Mucosa of gallbladder (tissue), 1 donor: ENCODE results near the gene MAGEE2. TPM values are rescaled to one million over a fixed set of nuclear protein-coding genes. Genes with fewer than 3 reads are reported as not detected.
"Not testable (repeated sequence)": the region's sequence is repeated elsewhere in the genome, so short reads cannot be mapped to it uniquely, and the experiment has no call there.

Source experiments
- DNase-seq: peaks from one replicate; pipeline ENCODE4 v3.0.0-alpha.2; 2020; ENCODE audit warnings: low spot score
- total RNA-seq: library from RNA; stranded (reverse); gene quantifications from one replicate; pipeline ENCODE4 v1.2.1, GENCODE V29; 2021
- donor health status: DM: no; HTN: no; CAD: no.

Gene MAGEE2, protein sequence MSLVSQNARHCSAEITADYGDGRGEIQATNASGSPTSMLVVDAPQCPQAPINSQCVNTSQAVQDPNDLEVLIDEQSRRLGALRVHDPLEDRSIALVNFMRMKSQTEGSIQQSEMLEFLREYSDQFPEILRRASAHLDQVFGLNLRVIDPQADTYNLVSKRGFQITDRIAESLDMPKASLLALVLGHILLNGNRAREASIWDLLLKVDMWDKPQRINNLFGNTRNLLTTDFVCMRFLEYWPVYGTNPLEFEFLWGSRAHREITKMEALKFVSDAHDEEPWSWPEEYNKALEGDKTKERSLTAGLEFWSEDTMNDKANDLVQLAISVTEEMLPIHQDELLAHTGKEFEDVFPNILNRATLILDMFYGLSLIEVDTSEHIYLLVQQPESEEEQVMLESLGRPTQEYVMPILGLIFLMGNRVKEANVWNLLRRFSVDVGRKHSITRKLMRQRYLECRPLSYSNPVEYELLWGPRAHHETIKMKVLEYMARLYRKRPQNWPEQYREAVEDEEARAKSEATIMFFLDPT
- total RNA-seq, result 0.43 TPM

DNA sequence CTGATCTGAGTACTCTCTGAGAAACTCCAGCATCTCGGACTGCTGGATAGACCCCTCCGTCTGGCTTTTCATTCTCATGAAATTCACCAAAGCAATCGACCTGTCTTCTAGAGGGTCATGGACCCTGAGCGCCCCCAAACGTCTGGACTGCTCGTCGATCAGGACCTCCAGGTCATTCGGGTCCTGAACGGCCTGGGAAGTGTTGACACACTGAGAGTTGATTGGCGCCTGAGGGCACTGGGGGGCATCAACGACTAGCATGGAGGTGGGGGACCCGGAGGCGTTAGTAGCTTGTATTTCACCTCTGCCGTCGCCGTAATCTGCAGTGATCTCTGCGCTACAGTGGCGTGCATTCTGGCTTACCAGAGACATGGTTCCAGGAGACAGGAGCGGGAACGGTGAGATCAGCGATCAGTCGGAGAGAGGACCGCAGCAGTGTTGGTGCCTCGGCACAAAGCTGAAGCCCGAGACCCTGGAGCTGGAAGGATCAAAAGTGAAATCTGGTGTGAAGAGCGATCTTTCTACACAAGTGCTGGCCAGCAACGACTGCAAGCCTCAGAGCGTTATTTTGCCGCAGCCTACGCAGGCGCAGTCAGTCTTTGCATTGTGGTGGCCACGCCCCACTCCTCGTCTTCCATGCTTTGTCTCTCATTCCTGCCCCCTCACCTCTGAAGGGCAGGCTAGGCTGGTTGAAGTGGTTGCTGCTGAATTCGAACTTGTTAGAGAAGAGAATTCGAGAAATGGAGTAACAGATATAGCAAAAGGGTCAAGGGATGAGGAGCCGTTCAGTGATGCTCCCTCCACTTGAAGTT lies at the start of gene MAGEE2:
Gene MAGEE2 (minus strand): TSS at position 575 of the 812 bp plus-strand sequence. CDS start 203 bp downstream, at position 372.
- no peak for DNase-seq

DNA sequence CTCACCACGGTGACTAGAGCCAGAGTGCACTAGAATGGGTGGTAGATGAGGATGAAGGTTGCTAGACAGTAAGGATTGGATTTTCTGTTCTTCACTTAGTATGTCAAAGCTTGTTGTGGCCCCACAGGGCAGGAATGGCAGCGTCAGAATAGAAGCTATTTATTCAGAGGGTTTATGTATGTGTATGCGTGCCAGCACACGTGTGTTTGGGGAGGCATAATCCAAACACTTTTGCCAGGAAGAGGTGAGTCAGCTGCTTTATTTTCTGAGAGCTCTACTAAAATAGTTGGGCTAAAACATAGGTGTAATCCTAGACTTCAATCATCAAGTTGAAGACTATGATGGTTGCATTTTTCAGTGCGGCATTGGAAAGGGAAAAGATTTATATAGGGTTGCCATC lies 1.2 kb upstream of the MAGEE2 start:
- no peak for DNase-seq

DNA sequence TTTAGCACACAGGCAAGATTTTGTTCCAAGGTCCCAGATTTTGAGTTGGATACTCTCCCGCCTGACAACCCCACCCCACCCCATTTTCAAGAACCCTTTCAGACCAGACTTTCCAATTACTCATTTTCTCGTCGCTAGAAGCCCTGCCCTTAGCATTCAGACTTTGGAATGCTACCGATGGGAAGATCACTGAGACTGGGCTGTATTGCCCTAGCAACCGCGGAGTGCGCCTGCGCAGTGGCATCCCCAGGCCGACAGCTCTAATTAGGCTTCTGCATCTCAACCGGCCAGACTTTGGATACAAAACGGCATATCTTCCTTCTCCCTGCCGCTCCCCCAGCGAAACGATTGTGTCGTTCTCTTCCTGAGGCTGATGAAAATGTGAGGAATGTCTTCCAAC lies 3.4 kb downstream of the MAGEE2 start:
- no peak for DNase-seq

DNA sequence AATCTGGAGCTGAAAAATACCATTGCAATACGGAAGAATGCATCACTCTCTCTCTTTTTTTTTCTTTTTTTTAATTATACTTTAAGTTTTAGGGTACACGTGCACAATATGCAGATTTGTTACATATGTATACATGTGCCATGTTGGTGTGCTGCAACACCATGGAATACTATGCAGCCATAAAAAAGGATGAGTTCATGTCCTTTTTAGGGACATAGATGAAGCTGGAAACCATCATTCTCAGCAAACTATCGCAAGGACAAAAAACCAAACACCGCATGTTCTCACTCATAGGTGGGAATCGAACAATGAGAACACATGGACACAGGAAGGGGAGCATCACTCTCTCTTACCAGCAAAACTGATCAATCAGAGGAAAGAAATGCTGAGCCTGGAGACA lies 17.0 kb downstream of the MAGEE2 start:
- DNase-seq, result not testable (repeated sequence)

DNA sequence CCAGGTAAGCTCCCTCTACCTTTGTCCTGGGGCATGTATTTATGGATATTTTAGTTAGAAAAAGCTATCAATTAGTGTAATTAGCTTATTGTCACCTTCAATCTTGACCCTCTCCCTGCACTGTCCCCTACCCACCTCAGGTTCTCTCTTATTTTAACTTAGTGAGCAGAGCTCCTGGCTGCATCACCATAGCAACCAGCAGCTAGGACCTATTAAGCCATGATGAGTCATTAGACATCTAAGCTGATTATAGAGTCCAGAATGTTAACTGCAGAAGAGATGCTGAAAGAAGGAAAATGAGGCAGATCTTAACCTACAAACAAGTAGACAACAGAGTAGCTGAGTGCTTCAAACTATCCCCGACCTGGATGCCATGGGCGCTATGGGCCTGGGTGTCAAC lies 36.6 kb downstream of the MAGEE2 start:
- no peak for DNase-seq

DNA sequence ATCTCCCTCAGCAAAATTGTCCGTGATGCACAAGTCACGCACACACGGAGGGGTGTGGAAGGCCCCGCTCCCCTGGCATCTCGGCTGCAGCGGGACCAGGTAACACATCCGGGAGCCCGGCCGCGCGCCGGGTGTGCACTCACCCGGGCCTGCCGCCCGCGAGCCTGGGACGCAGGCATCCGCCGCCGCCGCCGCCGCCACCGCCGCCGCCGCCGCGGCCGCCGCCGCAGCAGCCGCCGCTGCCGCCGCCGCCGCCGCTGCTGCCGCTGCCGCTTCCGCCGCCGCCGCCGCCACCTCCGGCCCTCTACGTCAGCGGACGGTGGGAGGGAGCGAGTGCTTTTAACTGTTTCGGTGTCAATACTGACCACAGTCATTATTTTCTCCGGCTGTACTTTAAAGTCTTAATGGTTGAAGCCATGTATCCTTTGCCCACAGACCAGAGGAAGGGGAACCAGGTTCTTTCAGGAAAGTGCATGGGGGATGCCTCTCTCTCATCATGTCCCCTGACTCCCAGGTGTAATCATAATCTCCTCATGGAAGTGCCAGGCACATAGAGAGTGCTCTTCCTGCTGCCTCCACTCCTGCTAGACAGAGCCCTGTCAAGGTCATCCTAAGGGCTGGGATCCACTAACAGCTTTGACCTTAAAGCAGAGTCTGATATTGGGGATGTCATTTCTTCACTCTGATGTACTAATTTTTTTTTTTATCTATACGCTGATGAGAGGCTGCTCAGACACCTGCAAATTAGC lies 38.0 kb downstream of the MAGEE2 start:
- peak; percentile 33 for DNase-seq
